Natural killer cell (primary cell): ENCODE results near the gene RXRA. TPM values are rescaled to one million over a fixed set of nuclear protein-coding genes. Genes with fewer than 3 reads are reported as not detected.
A peak's percentile ranks its signal among the peaks of the same experiment; 100 is the strongest.

Experiments used
- ATAC-seq, 3 donors: fragments of 150-1000 bp in 2 of 3; fragments of 200-7000 bp in 1 of 3; cut with Tn5 transposase; 1 replicate in 1 of 3; 2 replicates in 2 of 3; pipeline ENCODE4 v1.10.0; 2021; ENCODE audit warnings: mild to moderate bottlenecking in 2 of 3, moderate library complexity in 2 of 3
- DNase-seq, 2 donors: peaks; one replicate each; pipeline versions ENCODE4 v3.0.0 to v3.0.0-alpha.2; 2013 to 2021; ENCODE audit warnings: mixed read lengths in 1 of 2
- H3K27ac ChIP-seq: one replicate; pipeline ENCODE4 v1.5.1; 2013; ENCODE audit warnings: mild to moderate bottlenecking, low read length
- H3K27me3 ChIP-seq: one replicate; pipeline ENCODE4 v1.6.1; 2013; ENCODE audit warnings: low read length; ENCODE audit not compliant: control insufficient read depth, insufficient read depth
- H3K36me3 ChIP-seq: one replicate; pipeline ENCODE4 v1.6.1; 2013; ENCODE audit warnings: low read length; ENCODE audit not compliant: control insufficient read depth, insufficient read depth
- H3K4me1 ChIP-seq: one replicate; pipeline ENCODE4 v1.6.1; 2013; ENCODE audit warnings: low read length; ENCODE audit not compliant: control insufficient read depth, insufficient read depth
- H3K4me3 ChIP-seq: one replicate; pipeline ENCODE4 v1.5.1; 2013; ENCODE audit warnings: low read length
- H3K9me3 ChIP-seq: one replicate; pipeline ENCODE4 v1.6.1; 2013; ENCODE audit warnings: low read length; ENCODE audit not compliant: control insufficient read depth, insufficient read depth
- H3K27ac Mint-ChIP-seq, 2 donors: one replicate each; pipeline ENCODE4 v1.8.0; 2022; ENCODE audit warnings: mild to moderate bottlenecking in 2 of 2, mixed read lengths in 2 of 2, moderate library complexity in 1 of 2
- H3K27me3 Mint-ChIP-seq, 2 donors: one replicate each; pipeline ENCODE4 v1.8.0; 2022; ENCODE audit warnings: low read depth in 2 of 2, mixed read lengths in 2 of 2
- H3K36me3 Mint-ChIP-seq: one replicate; pipeline ENCODE4 v1.8.0; 2022; ENCODE audit warnings: mixed read lengths
- H3K4me1 Mint-ChIP-seq, 2 donors: one replicate each; pipeline ENCODE4 v1.8.0; 2022; ENCODE audit warnings: mixed read lengths in 2 of 2
- H3K4me3 Mint-ChIP-seq: one replicate; pipeline ENCODE4 v1.8.0; 2022; ENCODE audit warnings: mild to moderate bottlenecking, moderate library complexity, mixed read lengths
- H3K9me3 Mint-ChIP-seq, 2 donors: one replicate each; pipeline ENCODE4 v1.8.0; 2022; ENCODE audit warnings: mixed read lengths in 2 of 2
- CTCF ChIP-seq: fragments of 200-600 bp; IDR thresholded peaks from one replicate; pipeline ENCODE4 v1.8.0; 2022; ENCODE audit warnings: antibody characterized with exemption
- WGBS: methylation state at CpG from one replicate; pipeline ENCODE4 v1.1.7; 2013; ENCODE audit warnings: missing lambda C conversion rate; ENCODE audit not compliant: insufficient coverage; 5-methylcytosine and 5-hydroxymethylcytosine counted together
- intact Hi-C: fragments of 100-400 bp; cut with micrococcal nuclease; formaldehyde crosslinking; loops from one replicate; pipeline ENCODE4 v1.14.2; 2022
- total RNA-seq, 4 donors: library from RNA; stranded (reverse); fragments of 120-200 nt in 1 of 4; gene quantifications; one replicate each; pipeline versions ENCODE4 v1.2.3 to v1.2.4, GENCODE V29; 2013 to 2022

The RXRA gene
- total RNA-seq, 3 donors from 2014 or later (not counting 1 experiment from before 2014, with no cell fraction given): 30.9 to 64.1 (median 42.2) TPM

GRCh38 chr9:134455021-134455471 lies 128.8 kb downstream of the RXRA start:
- H3K27me3 Mint-ChIP-seq: no peaks in the 10 kb centered on the region
- peak overlapping the region; percentile 93 to 95 for H3K27ac Mint-ChIP-seq
- peak in 1 of 2 donors; percentile 23 for DNase-seq
- no peaks in the 10 kb centered on the region for H3K27me3 ChIP-seq
- no peaks in the 10 kb centered on the region for H3K9me3 Mint-ChIP-seq
- H3K4me3 ChIP-seq: no peak overlapping the region
- peak overlapping the region; percentile 96 for H3K27ac ChIP-seq
- peaks cover 23% of the 10 kb centered on the region for H3K4me1 ChIP-seq
- intact Hi-C loops: no loop called here
- no peak for ATAC-seq
- H3K36me3 ChIP-seq: no peaks in the 10 kb centered on the region
- no peak for TF ChIP-seq CTCF
- H3K9me3 ChIP-seq: no peaks in the 10 kb centered on the region
- no peak overlapping the region for H3K4me3 Mint-ChIP-seq
- H3K4me1 Mint-ChIP-seq: peaks cover 13 to 18% of the 10 kb centered on the region in 2 donors
- H3K36me3 Mint-ChIP-seq: no peaks in the 10 kb centered on the region
- WGBS: 94% methylated on average over 13 of the region's 13 CpGs

- 61% methylated on average over 15 of the region's 15 CpGs for WGBS
- H3K36me3 ChIP-seq: no peaks in the 10 kb centered on the region
- H3K9me3 ChIP-seq: no peaks in the 10 kb centered on the region
- DNase-seq (no peak), ATAC-seq (no peak)
- H3K4me1 ChIP-seq: peaks cover 23% of the 10 kb centered on the region
- H3K27me3 ChIP-seq: no peaks in the 10 kb centered on the region
- peak overlapping the region; percentile 63 for H3K4me3 ChIP-seq
- peak overlapping the region; percentile 93 to 95 for H3K27ac Mint-ChIP-seq
- peak overlapping the region; percentile 94 for H3K4me3 Mint-ChIP-seq
- no peaks in the 10 kb centered on the region for H3K9me3 Mint-ChIP-seq
- H3K27ac ChIP-seq: peak overlapping the region; percentile 96
- no peak for TF ChIP-seq CTCF
- H3K36me3 Mint-ChIP-seq: no peaks in the 10 kb centered on the region
- H3K4me1 Mint-ChIP-seq: peaks cover 13 to 17% of the 10 kb centered on the region in 2 donors
- H3K27me3 Mint-ChIP-seq: no peaks in the 10 kb centered on the region
- intact Hi-C loops: no loop called here
Measured at GRCh38 chr9:134455537-134455933, 129.3 kb downstream of the RXRA start.

GRCh38 chr9:134455934-134456755 lies 129.9 kb downstream of the RXRA start:
- DNase-seq (peak; percentile 72 to 86), ATAC-seq (peak; percentile 88 to 91 (median 90))
- Histone ChIP-seq H3K27ac (peak overlapping the region; percentile 96), H3K4me1 (peaks cover 23% of the 10 kb centered on the region), H3K27me3 (no peaks in the 10 kb centered on the region), H3K9me3 (no peaks in the 10 kb centered on the region), H3K36me3 (no peaks in the 10 kb centered on the region), H3K4me3 (peak overlapping the region; percentile 63)
- no peaks in the 10 kb centered on the region for H3K9me3 Mint-ChIP-seq
- intact Hi-C loops: no loop called here
- H3K4me3 Mint-ChIP-seq: peak overlapping the region; percentile 94
- no peak for TF ChIP-seq CTCF
- under 1% methylated on average over 41 of the region's 41 CpGs for WGBS
- H3K4me1 Mint-ChIP-seq: peaks cover 13 to 17% of the 10 kb centered on the region in 2 donors
- peak overlapping the region; percentile 93 to 95 for H3K27ac Mint-ChIP-seq
- H3K27me3 Mint-ChIP-seq: no peaks in the 10 kb centered on the region
- no peaks in the 10 kb centered on the region for H3K36me3 Mint-ChIP-seq
